GM18499 (cell line): ENCODE results near the gene VWA8.

ENCODE experiments used
- ATAC-seq: cut with Tn5 transposase; IDR thresholded peaks from one replicate; pipeline ENCODE4 v1.9.1; 2021; ENCODE audit warnings: moderate number of reproducible peaks; ENCODE audit not compliant: insufficient read depth, unreplicated experiment

VWA8 gene

GRCh38 chr13:41960637-41961465 is at the start of gene VWA8:
VWA8 (minus strand) TSS chr13:41961109; CDS start chr13:41961015, 94 bp downstream.
- no peak for ATAC-seq

- ATAC-seq = no peak
Measured at GRCh38 chr13:42009057-42009456, 48.1 kb upstream of the VWA8 start.

GRCh38 chr13:42007844-42008243 is 46.9 kb upstream of the VWA8 start:
- no peak for ATAC-seq

DNA sequence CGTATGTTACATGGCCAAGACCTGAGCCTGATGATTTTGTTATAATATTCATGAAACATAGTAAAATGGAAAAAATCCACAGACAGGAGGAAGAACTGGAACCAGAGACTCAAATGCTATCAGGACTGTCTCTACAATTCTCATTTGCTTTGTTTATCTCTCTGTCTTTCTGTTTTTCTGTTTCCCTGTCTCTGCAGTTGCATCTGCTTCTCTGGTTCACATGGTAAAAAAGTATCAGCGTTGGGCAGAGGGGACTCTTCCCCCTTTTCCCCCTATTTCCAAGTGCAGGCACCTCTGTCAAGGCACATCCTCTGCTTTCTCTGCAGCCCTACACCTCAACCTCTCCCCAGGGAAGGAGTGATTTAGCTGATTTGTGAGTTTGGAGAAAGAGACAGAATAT is 41.2 kb upstream of the VWA8 start:
- ATAC-seq = no peak

GRCh38 chr13:42001580-42001979 is 40.7 kb upstream of the VWA8 start:
- no peak for ATAC-seq

DNA sequence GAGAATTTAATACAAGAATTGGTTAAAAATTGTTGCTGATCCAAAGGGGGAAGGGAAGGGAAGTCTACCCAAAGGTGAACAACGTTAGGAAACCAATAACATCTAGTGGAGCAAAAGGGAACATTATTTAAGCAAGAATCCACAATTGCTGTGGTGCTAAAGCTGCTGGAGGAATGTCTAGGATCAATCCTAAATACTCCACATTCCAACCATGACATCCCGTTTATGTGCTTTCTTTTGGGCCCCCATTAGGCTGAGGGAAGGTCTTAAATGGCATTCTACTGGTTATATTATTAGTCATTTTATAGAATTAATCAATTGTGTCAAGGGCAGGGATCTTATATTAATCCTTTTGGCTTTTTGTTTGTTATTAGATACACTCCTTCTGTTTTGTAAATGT is 39.9 kb upstream of the VWA8 start:
- ATAC-seq = no peak

DNA sequence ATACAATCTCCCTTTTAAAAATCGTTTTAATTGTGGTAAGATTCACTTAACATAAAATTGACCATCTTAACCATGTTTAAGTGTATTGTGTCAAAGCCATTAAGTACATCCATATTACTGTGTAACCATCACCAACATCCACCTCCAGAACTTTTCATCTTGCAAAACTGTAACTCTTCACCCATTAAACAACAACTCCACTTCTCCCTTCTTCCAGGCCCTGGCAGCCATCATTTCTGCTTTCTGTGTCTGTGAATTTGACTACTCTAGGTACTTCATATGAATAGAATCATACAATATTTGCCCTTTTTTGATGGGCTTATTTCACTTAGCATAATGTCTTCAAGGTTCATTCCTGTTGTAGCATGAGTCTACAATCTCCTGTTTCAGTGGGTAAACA is 36.5 kb upstream of the VWA8 start:
- no peak for ATAC-seq

DNA sequence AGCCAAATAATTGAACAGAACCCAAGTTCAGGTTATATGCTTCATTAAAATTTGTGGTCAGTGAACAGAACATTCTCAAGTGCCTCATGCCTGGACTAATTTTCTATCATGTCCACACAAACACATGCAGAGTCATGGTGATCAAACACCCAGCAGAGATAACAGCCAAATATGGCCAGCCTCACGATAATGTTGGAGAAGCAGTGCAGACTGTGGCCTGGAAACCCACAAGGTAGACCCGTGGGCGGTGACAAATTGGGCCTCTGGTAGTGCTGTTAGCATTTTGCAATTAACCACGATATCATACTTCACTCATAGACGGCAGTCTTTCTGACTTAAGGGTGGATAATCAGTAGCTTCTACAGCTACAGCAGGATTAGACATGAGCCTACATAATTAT is 35.0 kb upstream of the VWA8 start:
- no peak for ATAC-seq

GRCh38 chr13:41995336-41995735 is 34.4 kb upstream of the VWA8 start:
- no peak for ATAC-seq

GRCh38 chr13:41994696-41995095 is 33.8 kb upstream of the VWA8 start:
- no peak for ATAC-seq

DNA sequence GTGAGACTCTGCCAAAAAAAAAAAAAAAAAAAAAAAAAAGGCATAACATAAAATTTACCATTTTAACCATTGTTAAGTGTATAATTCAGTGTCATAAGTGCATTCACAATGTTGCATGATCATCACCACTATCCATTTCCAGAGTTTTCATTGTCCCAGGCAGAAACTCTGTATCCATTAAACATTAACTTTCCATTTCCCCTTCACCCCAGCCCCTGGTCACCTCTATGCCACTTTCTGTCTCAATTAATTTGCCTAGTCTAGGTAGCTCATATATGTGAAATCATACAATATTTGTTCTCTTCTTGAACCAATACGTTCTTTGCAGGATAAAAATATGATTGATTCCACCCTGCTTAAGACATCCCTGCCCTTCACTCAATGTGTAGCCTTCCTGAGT is 31.0 kb upstream of the VWA8 start:
- ATAC-seq = no peak

GRCh38 chr13:41988244-41988643 is 27.3 kb upstream of the VWA8 start:
- ATAC-seq = no peak

GRCh38 chr13:41985788-41986508 is 25.0 kb upstream of the VWA8 start:
- ATAC-seq = no peak

GRCh38 chr13:41981951-41982715 is 21.2 kb upstream of the VWA8 start:
- no peak for ATAC-seq

GRCh38 chr13:41978007-41978406 is 17.1 kb upstream of the VWA8 start:
- ATAC-seq = no peak

DNA sequence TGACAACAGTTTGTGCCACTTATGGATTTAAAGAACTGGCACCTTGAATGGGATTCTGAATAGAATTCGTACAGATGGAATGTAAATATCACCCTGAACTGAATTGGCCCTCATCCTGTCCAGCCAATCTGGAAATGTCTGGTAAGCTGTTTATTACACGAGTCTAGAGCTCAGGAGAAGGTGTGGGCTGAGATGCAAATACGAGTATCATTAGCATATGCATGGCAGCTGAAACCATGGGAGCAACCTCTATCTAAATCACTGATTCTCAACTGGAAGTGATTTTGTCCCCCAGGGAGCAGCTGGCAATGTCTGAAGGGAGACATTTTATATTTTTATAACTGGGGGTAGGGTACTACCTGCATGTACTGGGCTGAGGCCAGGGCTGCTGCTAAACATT is 15.6 kb upstream of the VWA8 start:
- ATAC-seq = no peak

DNA sequence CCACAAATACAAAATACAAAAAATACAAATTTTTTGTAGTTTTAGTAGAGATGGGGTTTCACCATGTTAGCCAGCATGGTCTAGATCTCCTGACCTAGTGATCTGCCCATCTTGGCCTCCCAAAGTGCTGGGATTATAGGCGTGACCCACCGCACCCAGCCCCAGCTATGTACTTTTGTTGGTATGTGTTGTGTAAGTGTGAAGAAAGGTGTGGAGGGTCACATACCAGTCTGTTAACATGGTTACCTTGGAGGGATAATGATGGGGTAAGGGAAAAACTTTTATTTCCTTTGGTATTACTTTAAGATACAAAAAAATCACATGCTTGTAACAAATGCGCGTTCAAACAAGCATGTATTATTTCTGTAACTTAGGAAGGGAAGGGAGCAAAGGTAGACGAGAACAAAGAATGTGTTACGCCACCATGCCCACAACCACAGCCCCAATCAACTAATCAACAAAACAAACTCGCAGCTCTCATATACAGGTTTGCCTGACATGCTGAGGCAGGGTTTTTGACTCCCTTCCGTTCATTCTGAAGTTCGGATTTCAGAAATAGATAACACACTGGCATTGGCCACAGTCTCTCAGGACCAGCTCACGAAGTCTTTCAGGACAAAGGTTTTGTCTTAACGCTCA is 13.5 kb upstream of the VWA8 start:
- ATAC-seq = no peak

DNA sequence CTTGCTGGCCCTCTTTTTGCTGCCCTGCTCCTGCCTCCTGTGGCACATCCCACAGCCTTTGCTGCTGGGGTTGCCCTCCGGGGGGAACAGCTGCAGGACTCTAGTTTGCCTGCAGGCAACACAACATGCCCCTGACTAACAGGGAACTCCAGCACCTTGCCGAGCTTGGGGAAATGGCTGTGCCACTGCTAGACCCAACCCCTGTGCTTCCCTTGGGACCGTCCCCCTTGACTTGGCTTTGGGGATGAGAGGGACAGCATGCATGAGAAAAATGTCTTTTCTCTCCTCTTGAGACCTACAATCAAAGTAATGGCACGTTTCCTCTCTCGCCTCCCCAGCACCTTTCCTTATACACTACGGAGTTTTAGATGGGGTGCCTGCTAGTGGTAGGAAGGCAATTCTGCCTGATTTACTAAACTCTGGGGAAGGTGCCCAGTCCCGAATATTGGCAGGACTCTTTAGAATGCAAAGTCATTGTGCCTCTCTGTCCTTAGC is 12.4 kb upstream of the VWA8 start:
- no peak for ATAC-seq

DNA sequence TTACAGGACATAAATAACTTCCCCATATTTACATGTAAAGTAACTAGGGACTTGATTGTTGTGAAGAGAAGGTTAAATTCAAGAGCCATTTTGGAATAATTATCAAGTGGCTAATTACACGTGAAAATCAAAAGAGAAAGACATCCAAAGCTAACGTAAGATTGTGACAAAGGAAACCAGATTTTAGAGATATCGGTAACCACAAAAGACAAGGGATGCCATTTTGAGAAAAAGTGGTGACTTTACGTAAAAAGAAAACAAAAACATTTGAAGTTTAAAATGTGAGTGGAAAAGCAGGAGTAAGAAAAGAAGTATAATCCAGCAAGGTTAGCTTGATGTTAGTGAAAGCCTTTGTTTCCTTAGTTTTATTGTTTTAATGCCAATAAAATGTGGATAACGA is 10.9 kb upstream of the VWA8 start:
- ATAC-seq = no peak

DNA sequence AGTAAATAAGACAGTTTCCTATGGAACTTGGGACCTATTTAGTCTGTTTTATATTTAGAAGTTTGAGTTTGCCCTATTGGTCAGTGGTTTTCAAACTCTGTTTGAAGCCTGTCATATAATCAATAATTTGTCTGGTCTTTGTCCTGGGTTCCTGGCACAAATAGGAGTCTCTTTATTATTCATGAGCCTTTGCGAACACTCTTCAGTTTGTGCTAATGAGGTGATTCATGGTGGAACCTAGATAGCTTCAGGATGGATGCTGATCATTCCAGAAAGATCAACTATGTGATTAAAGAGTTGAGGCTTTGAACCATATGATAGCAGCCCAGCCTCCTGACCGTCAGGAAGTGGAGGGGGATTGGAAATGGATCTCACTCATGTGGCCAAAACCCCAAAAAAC is 10.0 kb upstream of the VWA8 start:
- ATAC-seq = no peak
